GM19043 (cell line): ENCODE results near the gene MED13L.

Experiments used
- ATAC-seq: cut with Tn5 transposase; IDR thresholded peaks from one replicate; pipeline ENCODE4 v1.9.1; 2021; ENCODE audit warnings: low read depth; ENCODE audit not compliant: unreplicated experiment

The MED13L gene

GRCh38 chr12:115934046-115934445 is 343.4 kb downstream of the MED13L start:
- ATAC-seq, result no peak

- ATAC-seq, result no peak
Observed at GRCh38 chr12:115932066-115932465, 345.4 kb downstream of the MED13L start.

- no peak for ATAC-seq
Observed at GRCh38 chr12:115930336-115930735, 347.2 kb downstream of the MED13L start.

GRCh38 chr12:115926037-115926670 is 351.3 kb downstream of the MED13L start:
- ATAC-seq, result no peak

- no peak for ATAC-seq
Observed at GRCh38 chr12:115923851-115924250, 353.6 kb downstream of the MED13L start.

GRCh38 chr12:115922952-115923564 is 354.4 kb downstream of the MED13L start:
- ATAC-seq, result no peak

GRCh38 chr12:115920395-115921183 is 356.9 kb downstream of the MED13L start:
- ATAC-seq, result no peak

- no peak for ATAC-seq
Observed at GRCh38 chr12:115918763-115919162, 358.7 kb downstream of the MED13L start.

- ATAC-seq, result peak; percentile 79
Observed at GRCh38 chr12:115916910-115917668, 360.4 kb downstream of the MED13L start.

GRCh38 chr12:115914122-115914521 is 363.4 kb downstream of the MED13L start:
- no peak for ATAC-seq

GRCh38 chr12:115912440-115912839 is 365.1 kb downstream of the MED13L start:
- ATAC-seq, result no peak

GRCh38 chr12:115911360-115911759 is 366.1 kb downstream of the MED13L start:
- no peak for ATAC-seq

- ATAC-seq, result no peak
Observed at GRCh38 chr12:115910057-115910456, 367.4 kb downstream of the MED13L start.
